GM19324 (cell line): ENCODE data around the gene GTPBP6.
"Not testable (repeated sequence)": the region's sequence is repeated elsewhere in the genome, so short reads cannot be mapped to it uniquely, and the experiment has no call there.

Experiments used
- ATAC-seq: cut with Tn5 transposase; IDR thresholded peaks from one replicate; pipeline ENCODE4 v1.9.1; 2021; ENCODE audit warnings: mild to moderate bottlenecking, moderate library complexity; ENCODE audit not compliant: unreplicated experiment, low FRiP score

Gene GTPBP6

GRCh38 chrX:352181-352580 is 33.6 kb upstream of the GTPBP6 start:
- ATAC-seq, result no peak

- no peak for ATAC-seq
These were observed 33.1 kb upstream of the GTPBP6 start for GRCh38 chrX:351736-352135.

GRCh38 chrX:351324-351641 is 32.7 kb upstream of the GTPBP6 start:
- not testable (repeated sequence) for ATAC-seq

GRCh38 chrX:350534-351323 is 32.1 kb upstream of the GTPBP6 start:
- ATAC-seq, result no peak

GRCh38 chrX:350148-350533 is 31.5 kb upstream of the GTPBP6 start:
- ATAC-seq, result no peak

- no peak for ATAC-seq
These were observed 31.1 kb upstream of the GTPBP6 start for GRCh38 chrX:349702-350101.

- no peak for ATAC-seq
These were observed 30.6 kb upstream of the GTPBP6 start for GRCh38 chrX:349196-349595.

- no peak for ATAC-seq
These were observed 30.0 kb upstream of the GTPBP6 start for GRCh38 chrX:348461-349117.

GRCh38 chrX:347351-348117 is 28.9 kb upstream of the GTPBP6 start:
- ATAC-seq, result no peak

- ATAC-seq, result no peak
These were observed 27.6 kb upstream of the GTPBP6 start for GRCh38 chrX:346034-346813.

- no peak for ATAC-seq
These were observed 26.7 kb upstream of the GTPBP6 start for GRCh38 chrX:345020-345925.

GRCh38 chrX:344371-344901 is 25.8 kb upstream of the GTPBP6 start:
- no peak for ATAC-seq

- no peak for ATAC-seq
These were observed 23.0 kb upstream of the GTPBP6 start for GRCh38 chrX:341541-342101.

GRCh38 chrX:340641-341423 is 22.2 kb upstream of the GTPBP6 start:
- no peak for ATAC-seq

- ATAC-seq, result no peak
These were observed 21.5 kb upstream of the GTPBP6 start for GRCh38 chrX:340121-340520.

- no peak for ATAC-seq
These were observed 20.3 kb upstream of the GTPBP6 start for GRCh38 chrX:338836-339400.

GRCh38 chrX:338281-338835 is 19.8 kb upstream of the GTPBP6 start:
- ATAC-seq, result no peak

- ATAC-seq, result no peak
These were observed 18.8 kb upstream of the GTPBP6 start for GRCh38 chrX:337331-337831.
